HG03558 (cell line): ENCODE measurements around the gene POU2AF1.
"Not testable (repeated sequence)": the region's sequence is repeated elsewhere in the genome, so short reads cannot be mapped to it uniquely, and the experiment has no call there.

Experiments used
- ATAC-seq: cut with Tn5 transposase; IDR thresholded peaks from one replicate; pipeline ENCODE4 v1.9.1; 2021; ENCODE audit warnings: moderate number of reproducible peaks; ENCODE audit not compliant: unreplicated experiment; ENCODE audit errors: extremely low read depth

Gene POU2AF1

GRCh38 chr11:111326824-111327223, 52.3 kb downstream of the POU2AF1 start:
- no peak for ATAC-seq

DNA sequence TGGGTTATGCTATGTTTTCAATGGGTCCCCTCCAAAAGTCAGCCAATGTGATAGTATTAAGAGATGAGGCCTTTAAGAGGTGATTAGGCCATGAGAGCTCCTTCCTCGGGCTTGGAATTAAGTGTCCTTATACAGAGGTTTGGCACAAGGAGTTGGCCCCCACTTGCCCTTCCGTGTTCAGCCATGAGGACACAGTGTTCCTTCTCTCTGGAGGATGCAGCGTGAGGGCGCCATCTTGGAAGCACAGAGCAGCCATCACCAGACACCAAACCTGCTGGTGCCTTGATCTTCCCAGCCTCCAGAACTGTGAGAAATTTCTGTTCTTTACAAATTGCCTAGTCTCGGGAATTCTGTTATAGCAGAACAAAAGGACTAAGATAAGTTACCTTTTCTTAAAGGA, 53.8 kb downstream of the POU2AF1 start:
- no peak for ATAC-seq

DNA sequence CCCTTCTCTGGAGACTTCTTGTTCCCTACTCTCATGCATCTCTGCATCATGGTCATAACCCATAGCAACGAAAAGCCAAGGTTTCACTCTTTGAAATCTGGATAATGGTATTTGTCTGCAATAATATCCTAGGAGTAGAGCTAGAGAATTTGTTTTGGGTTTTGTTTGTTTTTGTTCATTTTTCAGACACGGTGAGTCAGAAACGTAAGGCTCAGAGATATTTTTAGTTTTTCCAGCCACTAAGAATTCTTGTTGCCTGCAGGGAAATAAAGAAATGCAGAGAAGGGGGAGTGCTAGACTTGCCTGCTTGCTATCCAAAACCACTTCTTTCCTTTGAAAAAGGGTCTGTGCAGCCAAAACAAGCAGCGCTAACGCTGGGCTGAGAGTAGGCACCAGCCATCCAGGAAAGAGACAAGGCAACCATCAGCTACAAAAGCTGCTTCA, 54.8 kb downstream of the POU2AF1 start:
- ATAC-seq: no peak

DNA sequence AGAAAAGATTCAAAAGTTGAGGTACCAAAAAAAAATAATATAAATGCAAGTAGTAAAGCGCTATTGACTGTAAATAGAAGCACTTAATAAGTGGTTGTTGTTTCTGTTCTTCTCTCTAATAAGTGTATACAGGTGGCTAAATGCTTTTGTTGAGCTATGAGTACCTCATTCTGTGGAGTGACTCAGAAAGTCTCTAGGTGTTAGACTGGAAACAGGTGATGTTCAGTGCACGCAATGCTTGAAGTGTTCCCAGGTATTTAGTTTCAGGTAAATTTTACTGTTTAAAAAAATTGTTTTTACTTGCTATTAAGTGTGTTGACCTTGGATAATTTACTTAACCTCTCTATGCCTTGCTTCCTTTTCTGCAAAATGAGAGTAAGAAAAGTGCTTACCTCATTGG, 56.5 kb downstream of the POU2AF1 start:
- ATAC-seq: no peak

DNA sequence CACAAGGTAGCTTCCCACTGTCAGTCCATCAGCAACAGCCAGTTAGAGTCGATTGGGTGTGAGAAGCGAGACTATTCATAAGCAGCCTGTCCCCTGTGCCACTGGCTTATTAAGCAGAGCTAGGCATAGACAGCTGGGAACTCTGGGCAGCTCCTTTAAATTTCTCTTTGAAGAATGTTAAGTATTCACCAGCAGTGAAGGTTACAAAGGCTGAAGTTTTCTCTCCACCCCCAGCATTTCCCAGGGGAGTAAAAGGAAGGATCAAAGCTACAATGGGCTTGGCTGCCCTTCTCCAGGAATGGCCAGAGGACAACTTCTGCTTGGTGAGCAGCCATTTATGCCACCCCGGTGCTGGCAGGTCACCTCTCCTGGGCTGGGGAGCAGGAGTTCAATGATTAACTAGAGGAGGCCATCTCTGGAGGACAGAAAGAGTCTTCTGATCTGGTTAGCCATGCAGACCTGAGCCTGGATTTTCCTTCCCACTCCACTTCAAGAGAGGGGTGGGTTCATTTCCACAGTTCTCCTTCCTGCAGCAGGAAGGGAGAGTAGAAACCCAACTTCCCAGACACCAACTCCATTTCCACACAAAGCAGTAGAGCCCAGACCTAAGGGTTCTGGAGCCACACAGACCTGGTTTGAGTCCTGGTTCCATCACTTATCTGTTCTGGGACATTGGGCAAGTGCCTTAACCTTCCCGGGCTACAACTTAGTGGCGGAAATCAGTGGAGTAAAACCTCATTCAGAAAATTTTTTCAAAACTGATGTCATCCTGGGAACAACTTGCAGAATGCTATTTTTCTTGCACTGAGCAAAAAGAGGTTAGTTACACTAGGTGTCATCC, 58.1 kb downstream of the POU2AF1 start:
- no peak for ATAC-seq

DNA sequence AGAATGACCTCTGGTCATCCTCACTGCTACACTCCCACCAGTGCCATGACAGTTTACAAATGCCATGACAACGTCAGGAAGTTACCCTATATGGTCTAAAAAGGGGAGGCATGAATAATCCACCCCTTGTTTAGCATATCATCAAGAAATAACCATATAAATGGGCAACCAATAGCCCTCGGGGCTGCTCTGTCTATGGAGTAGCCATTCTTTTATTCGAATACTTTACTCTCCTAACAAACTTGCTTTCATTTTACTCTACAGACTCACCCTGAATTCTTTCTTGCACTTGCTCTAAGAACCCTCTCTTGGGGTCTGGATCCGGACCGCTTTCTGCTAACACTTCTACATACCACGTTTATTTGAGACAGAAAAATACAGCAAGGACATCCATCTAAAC, 58.9 kb downstream of the POU2AF1 start:
- not testable (repeated sequence) for ATAC-seq

DNA sequence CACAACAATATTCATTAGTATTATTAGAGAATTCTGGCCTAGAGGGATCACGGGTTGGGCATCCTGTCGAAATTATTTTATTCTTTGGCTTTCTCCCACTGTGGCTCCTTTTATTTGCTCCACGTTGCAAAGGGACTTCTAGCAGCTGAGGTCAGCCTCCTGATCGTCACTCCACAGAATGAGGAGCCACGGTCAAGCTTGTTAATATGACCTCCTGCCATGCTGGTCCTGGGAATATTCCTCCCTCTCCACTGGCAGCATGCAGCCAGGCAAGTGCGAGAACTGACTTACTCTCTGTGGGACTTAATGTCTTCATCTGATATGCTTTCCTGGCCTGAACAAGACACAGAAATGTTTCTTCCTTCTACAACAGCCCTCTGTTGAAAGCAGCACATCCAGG, 59.8 kb downstream of the POU2AF1 start:
- ATAC-seq: no peak

DNA sequence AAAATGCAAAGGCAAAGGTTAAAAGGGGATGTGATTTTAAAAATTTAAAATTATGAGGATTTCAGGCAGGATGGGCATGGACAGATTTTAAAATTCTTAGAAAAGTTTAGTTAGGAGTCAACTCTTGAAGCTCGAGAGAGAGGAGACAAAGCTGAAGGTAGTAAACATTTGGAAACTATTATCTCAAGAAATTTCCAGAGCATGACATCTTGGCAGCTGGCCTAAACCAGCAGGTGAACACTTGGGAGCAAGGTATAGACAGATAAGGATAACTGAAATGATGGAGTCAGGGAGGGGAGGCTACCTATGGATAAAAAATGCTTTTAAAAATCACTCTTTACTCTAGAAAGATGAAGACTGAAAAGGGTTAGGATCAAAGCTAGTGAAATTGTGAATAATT, 67.0 kb downstream of the POU2AF1 start:
- no peak for ATAC-seq

DNA sequence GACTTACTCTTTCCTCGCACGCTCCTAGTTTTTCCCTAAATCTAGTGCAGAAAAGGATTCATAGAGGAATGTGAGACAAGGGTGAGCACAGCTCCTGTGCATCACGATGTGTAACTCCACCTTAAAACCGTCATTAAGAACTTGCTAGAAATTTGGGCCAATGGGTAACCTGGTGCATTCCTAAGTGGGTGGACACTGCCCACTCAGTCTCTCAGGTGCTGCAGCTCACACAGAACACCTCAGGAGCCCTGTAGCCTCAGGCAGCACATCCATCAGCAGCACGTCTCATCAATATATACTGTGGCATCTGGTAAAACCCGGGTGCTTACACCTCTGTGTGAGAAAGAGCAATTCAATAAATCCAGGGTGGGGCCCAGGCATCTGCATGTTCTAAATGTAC, 68.4 kb downstream of the POU2AF1 start:
- no peak for ATAC-seq

GRCh38 chr11:111310088-111310487, 69.0 kb downstream of the POU2AF1 start:
- ATAC-seq: no peak

DNA sequence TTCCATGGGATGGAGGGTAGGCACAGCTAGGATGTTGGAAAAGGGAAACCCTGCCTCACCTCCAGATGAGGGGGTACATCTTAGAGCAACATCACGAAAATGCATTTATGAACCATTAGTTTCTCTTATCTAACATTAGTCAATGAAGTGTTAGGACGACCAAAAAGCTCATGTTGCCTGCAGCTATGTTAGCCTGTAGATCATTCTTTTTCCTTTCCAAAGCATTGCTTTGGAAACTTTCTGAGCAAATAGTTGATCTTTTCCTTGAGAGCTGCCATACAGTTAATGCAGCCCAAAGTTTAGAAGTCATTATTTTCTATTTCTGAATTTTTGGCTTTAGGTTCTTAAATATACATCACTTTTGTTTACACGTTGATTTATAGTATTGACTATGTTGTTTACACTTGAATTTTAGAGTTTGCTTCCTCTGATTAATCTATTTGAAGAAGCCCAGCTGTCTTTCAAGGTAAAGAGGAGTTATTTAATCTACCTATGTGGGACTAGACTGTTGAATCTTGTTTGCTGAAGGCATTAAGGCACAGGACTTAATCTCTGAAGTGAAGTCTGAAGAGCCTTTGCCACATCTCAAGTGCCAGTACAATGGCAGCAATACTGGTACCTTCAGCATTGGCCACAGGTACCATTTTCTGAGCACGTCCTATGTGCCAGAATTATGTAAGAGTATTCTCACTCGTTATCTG, 69.7 kb downstream of the POU2AF1 start:
- ATAC-seq: no peak

DNA sequence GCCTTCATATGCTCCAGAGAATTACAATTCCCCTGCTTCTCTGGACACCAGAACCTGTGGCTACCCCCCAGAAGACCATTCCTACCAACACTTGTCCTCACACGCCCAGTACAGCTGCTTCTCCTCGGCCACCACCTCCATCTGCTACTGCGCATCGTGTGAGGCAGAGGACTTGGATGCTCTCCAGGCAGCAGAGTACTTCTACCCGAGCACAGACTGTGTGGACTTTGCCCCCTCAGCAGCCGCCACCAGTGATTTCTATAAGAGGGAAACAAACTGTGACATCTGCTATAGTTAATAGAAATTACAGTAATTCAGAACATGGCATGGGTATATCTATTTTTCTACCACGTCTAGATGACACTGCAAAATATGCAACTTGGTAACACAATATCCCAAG, 70.9 kb downstream of the POU2AF1 start:
- ATAC-seq: no peak

DNA sequence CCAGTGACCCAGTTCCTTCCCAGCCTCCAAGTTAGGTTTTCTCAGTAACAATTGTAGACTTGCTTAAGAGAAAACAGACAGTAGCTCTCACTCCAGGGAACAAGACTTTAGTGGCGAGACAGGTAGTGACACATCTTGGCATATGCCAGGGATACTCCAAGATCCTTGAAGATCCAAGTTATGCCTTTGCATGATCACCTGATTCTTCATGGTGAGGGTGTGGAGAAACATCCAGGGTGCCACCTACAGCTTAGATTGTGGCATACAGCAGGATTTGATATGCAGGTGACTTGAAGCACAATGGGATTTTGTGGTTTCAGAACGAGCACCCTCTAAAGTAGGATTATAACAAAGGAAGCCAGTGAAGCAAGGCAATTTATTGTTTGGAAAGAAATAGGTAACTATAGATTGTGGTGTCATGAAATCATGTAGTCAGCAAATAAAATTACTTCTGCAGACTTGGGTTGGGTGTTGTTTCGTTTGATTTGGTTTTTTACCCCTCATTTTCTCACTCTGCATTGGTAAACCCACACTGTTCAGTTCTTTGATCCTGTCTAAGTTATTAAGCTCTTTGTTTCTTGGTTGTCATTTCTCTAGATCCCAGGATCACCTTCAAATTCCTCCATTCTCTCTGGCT, 71.5 kb downstream of the POU2AF1 start:
- ATAC-seq: no peak

DNA sequence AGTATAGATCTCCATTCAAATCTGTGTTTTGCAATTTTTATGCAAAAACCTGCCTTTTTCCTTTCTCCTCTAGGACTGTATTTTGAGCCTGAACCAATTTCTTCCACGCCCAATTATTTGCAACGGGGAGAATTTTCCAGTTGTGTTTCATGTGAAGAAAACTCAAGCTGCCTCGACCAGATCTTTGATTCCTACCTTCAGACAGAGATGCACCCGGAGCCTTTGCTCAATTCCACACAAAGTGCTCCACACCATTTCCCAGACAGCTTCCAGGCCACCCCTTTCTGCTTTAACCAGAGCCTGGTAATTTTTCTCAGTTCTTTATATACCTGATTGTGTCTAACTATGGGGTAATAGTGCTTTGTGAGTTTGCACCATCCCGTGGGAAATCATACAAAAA, 72.8 kb downstream of the POU2AF1 start:
- ATAC-seq: no peak

DNA sequence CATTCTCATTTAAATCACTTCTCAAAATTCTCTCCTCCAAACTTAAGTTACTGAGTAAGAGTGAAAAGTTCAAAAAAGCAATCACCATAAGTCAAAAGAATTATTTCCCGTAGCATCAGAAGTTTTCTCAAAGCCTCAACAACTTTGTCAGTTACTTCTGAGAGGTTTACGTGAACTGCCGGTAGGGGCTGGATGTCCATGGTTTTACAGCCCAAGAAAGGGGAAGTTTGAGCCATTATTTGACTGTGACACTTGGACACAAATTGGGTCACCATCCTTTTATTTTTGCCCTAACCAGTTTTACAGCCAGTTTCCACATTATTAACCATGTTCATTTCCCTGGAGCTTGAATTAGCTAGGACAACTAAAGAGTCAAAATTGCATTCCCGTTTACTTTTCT, 73.2 kb downstream of the POU2AF1 start:
- no peak for ATAC-seq

DNA sequence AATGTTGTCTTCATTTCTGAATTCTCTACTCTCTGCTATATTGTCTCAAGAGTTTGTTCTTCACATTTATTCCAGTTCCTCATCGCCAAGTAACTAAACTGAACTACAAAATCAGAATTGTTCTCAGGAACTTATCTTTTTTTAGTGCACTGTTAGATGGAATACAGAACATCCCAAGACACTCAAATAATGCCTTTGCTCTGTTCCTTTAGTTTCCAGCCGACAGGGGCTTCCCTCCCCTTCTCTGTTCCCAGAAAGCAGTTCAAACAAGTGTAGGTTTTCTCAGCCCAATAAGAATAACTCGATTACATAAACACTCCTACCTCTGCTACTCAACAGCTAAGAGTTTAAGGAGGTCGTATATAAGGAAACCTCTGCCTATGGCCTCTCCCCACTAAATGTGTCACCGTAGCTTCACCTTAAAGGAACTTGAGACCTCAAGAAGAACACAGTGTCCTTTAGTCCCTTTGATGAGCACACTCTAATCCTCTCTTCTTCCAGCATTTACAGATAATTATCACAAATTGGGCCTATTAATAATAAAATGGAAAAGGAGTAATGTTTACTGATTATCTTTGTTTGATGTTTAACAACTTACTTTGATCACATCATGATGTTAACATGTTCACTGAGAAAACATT, 73.8 kb downstream of the POU2AF1 start:
- ATAC-seq: no peak

- no peak for ATAC-seq
Measured at GRCh38 chr11:111303461-111303860, 75.6 kb downstream of the POU2AF1 start.

- no peak for ATAC-seq
Measured at GRCh38 chr11:111302298-111302697, 76.8 kb downstream of the POU2AF1 start.
